Psoas muscle (tissue), 8 donors: ENCODE measurements around the gene FAM193B. TPM values are rescaled to one million over a fixed set of nuclear protein-coding genes. Genes with fewer than 3 reads are reported as not detected.
A peak's percentile ranks its signal among the peaks of the same experiment; 100 is the strongest.

Experiments
- ATAC-seq, 4 donors: fragments of 200-7000 bp; cut with Tn5 transposase; one replicate each; pipeline ENCODE4 v1.9.1; 2020; ENCODE audit warnings: moderate library complexity in 3 of 4, mild to moderate bottlenecking in 2 of 4
- DNase-seq, 2 donors: peaks; one replicate each; pipeline ENCODE4 v3.0.0-alpha.2; 2020
- H3K27ac ChIP-seq: fragments of 200-600 bp; one replicate; pipeline ENCODE4 v1.8.0; 2022
- H3K27me3 ChIP-seq, 3 donors: fragments of 200-600 bp in 1 of 3; one replicate each; pipeline versions ENCODE4 v1.6.1 to v1.8.0; 2013 to 2022; ENCODE audit warnings: low read length in 2 of 3, mild to moderate bottlenecking in 2 of 3, moderate library complexity in 1 of 3; ENCODE audit not compliant: insufficient read depth in 3 of 3
- H3K36me3 ChIP-seq, 2 donors: fragments of 200-600 bp in 1 of 2; one replicate each; pipeline versions ENCODE4 v1.6.1 to v1.8.0; 2013 to 2022; ENCODE audit warnings: low read depth in 1 of 2, mild to moderate bottlenecking in 1 of 2, moderate library complexity in 1 of 2; ENCODE audit not compliant: insufficient read depth in 1 of 2
- H3K4me1 ChIP-seq: fragments of 200-600 bp; one replicate; pipeline ENCODE4 v1.8.0; 2022
- H3K4me3 ChIP-seq: fragments of 200-600 bp; one replicate; pipeline ENCODE4 v1.8.0; 2022; ENCODE audit warnings: mild to moderate bottlenecking
- H3K9me3 ChIP-seq: fragments of 200-600 bp; one replicate; pipeline ENCODE4 v1.8.0; 2022
- CTCF ChIP-seq: fragments of 200-600 bp; IDR thresholded peaks from one replicate; pipeline ENCODE4 v1.8.0; 2022; ENCODE audit warnings: antibody characterized with exemption
- WGBS, 3 donors: extraction: QIAGEN DNeasy Blood & Tissue Kit; methylation state at CpG; one replicate each; pipeline versions ENCODE4 v1.1.6 to v1.1.7; 2013; 5-methylcytosine and 5-hydroxymethylcytosine counted together
- intact Hi-C, 2 donors: fragments of 100-400 bp; cut with DNase I; formaldehyde crosslinking; loops; one replicate each; pipeline versions ENCODE4 v1.11.0 to v1.14.2; 2022
- polyA plus RNA-seq, 3 donors: library from polyadenylated mRNA; stranded (reverse); fragments of 200-250 nt; gene quantifications; one replicate each; pipeline ENCODE4 v1.2.3, GENCODE V29; 2013
- total RNA-seq, 4 donors: library from RNA; stranded (reverse); fragmentation: NEBNext Ultra II Directional in 2 of 4; extraction: Animal tissue kit (Norgen Biotek cat#: 25700) in 2 of 4; gene quantifications; one replicate each; pipeline versions ENCODE4 v1.2.1 to v1.2.4, GENCODE V29; 2021 to 2023
- donor health status: healthy with polysubstance abuse.
- donor health status: DM: no; HTN: no; CAD: no; lungs with moderate emphysema.
- donor health status: Bipolar disorder and iron deficiency.
- donor health status: healthy.
- donor health status: DM: yes; HTN: yes; CAD: no.
- donor health status: DM: no; HTN: no; CAD: no.
- donor health status: DM: no; HTN: no; CAD: no.
- donor health status: DM: yes; HTN: yes; CAD: no.

The FAM193B gene
- total and polyA plus RNA-seq, 7 donors, result 26.9 to 36.7 (median 28.4) TPM

DNA sequence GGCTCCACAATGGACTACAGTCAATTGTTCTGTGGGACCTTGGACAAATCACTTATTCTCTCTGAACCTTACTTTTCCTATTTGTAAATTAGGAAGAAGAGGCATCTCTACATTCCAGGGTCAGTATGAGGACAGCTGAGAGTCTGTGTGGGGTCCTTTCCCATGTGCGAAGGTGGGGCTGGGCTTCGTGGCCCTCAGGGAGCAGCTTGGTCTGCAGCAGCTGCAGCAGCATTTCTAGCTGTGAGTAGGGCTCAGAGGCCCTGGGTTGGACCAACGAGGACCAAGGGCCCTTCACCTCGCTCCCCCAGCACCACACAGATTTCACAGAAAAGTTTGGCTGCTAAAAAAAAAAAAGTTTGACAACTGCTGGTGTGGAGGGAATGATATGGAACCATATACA, 28.2 kb downstream of the FAM193B start:
- H3K4me3 ChIP-seq, result no peak overlapping the region
- DNase-seq, result no peak
- TF ChIP-seq CTCF, result no peak

GRCh38 chr5:177524941-177525655, 29.3 kb downstream of the FAM193B start:
- H3K9me3 ChIP-seq, result no peaks in the 10 kb centered on the region
- intact Hi-C loops, result loop anchor here in 1 of 2 donors (2.0 kb wide), 1 partner anchor 28 kb away; no protein-coding TSS in a partner anchor
- H3K27ac ChIP-seq, result peak overlapping the region; percentile 80
- no peaks in the 10 kb centered on the region for H3K27me3 ChIP-seq
- 41 to 56% (median 46%) methylated on average over 10 of the region's 10 CpGs for WGBS, 3 donors
- peaks cover 28% of the 10 kb centered on the region for H3K4me1 ChIP-seq
- ATAC-seq (peak; percentile 43 to 83 (median 71)), DNase-seq (peak in 1 of 2 donors; percentile 71)
- H3K36me3 ChIP-seq, result peaks cover 10 to 97% of the 10 kb centered on the region in 2 donors
- TF ChIP-seq CTCF, result peak; percentile 9
- no peak overlapping the region for H3K4me3 ChIP-seq

More for the DNA sequence above, 28.2 kb downstream of the FAM193B start:
- Histone ChIP-seq H3K9me3 (no peaks in the 10 kb centered on the region), H3K36me3 (peaks cover 12 to 97% of the 10 kb centered on the region in 2 donors), H3K4me1 (peaks cover 28% of the 10 kb centered on the region), H3K27me3 (no peaks in the 10 kb centered on the region), H3K27ac (peak overlapping the region; percentile 80)
- intact Hi-C loops, result no loop called here
- 78 to 87% (median 83%) methylated on average over 4 of the region's 4 CpGs for WGBS, 3 donors
- no peak for ATAC-seq

- TF ChIP-seq CTCF, result no peak
- H3K9me3 ChIP-seq, result no peaks in the 10 kb centered on the region
- WGBS, 3 donors, result 52 to 72% (median 57%) methylated on average over 12 of the region's 12 CpGs
- no peak overlapping the region for H3K4me3 ChIP-seq
- H3K36me3 ChIP-seq, result peaks cover 10 to 97% of the 10 kb centered on the region in 2 donors
- intact Hi-C loops, result loop anchor here in 1 of 2 donors (2.0 kb wide), 1 partner anchor 28 kb away; no protein-coding TSS in a partner anchor
- H3K27ac ChIP-seq, result peak overlapping the region; percentile 80
- peaks cover 32% of the 10 kb centered on the region for H3K4me1 ChIP-seq
- H3K27me3 ChIP-seq, result no peaks in the 10 kb centered on the region
- ATAC-seq, result peak in 3 of 4 donors; percentile 6 to 28 (median 16)
- DNase-seq, result no peak
Measured at GRCh38 chr5:177524539-177524900, 29.8 kb downstream of the FAM193B start.

DNA sequence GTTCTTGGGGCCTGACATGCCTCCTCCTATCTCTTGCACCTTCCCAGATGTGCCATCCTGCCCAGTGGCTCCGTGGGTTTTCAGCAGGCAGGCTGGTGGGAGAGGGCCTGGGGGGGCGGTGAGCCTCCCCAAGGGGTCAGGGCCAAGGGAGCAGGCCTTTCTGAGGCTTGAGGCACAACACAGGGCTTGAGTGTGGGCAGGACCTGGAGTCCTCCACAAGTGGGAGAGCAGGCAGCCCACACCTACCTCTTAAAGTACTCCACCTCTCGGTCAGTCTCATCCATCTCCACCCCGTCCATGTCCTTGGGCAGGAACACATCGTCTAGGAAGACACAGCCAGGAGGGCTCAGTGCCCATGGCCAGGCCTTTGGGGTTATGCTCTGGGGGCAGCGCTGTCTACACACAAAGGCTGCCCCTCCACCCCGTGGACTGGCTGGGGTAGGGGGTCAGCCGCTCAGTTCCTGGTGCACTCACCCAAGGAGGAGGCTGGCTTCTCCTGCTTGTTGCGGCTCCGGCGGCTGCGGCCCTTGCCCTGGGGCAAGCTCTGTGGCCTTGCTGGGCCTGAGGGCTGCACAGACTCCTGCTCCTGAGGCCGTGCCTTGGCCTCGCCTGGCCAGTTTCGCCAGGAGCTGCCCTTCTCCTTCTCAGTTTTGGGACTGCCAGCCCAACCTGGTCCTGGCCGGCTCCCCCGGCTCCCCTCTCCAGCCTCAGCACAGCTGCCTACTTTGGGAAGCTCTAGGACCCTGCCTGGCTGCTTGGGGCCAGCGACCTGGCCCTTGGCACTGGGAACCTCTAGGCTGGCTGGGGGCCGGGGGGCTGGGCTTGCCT, 30.4 kb downstream of the FAM193B start:
- no peaks in the 10 kb centered on the region for H3K9me3 ChIP-seq
- H3K36me3 ChIP-seq, result peaks cover 10 to 97% of the 10 kb centered on the region in 2 donors
- DNase-seq, result no peak
- H3K27ac ChIP-seq, result peak overlapping the region; percentile 80
- intact Hi-C loops, result loop anchor here in 1 of 2 donors (2.0 kb wide), 1 partner anchor 29 kb away; no protein-coding TSS in a partner anchor
- H3K27me3 ChIP-seq, result no peaks in the 10 kb centered on the region
- ATAC-seq, result peak in 1 of 4 donors; percentile 2
- no peak for TF ChIP-seq CTCF
- peaks cover 37% of the 10 kb centered on the region for H3K4me1 ChIP-seq
- no peak overlapping the region for H3K4me3 ChIP-seq
- 86 to 96% (median 89%) methylated on average over 17 to 19 of the region's 19 CpGs for WGBS, 3 donors
